ENCODE measurements around the gene PLEKHO1.

- TF ChIP-seq CTCF (IDR thresholded peaks at IDR 0.05) (no peak), POLR2A (IDR thresholded peaks at IDR 0.05) (no peak)
Observed at GRCh38 chr1:150179867-150180266, 30.2 kb downstream of the PLEKHO1 start.

Data from thyroid gland (tissue), 4 donors.